ENCODE measurements around the gene CDH1.

- no peak for TF ChIP-seq ZBTB7A (IDR thresholded peaks at IDR 0.05; ENCODE audit: low read depth)
- TF ChIP-seq USF1 (IDR thresholded peaks at IDR 0.05): no peak
- TF ChIP-seq CREB1 (IDR thresholded peaks at IDR 0.05; ENCODE audit: low read depth): no peak
Observed at GRCh38 chr16:68790130-68790761, 53.2 kb downstream of the CDH1 start.

All from Ishikawa (cell line).